AG08396 (cell line): ENCODE data around the gene COX15.
"Not testable (repeated sequence)": the region's sequence is repeated elsewhere in the genome, so short reads cannot be mapped to it uniquely, and the experiment has no call there.

Experiments used
- DNase-seq: peaks from one replicate; pipeline ENCODE4 v3.0.0; 2012; ENCODE audit warnings: low spot score, mixed read lengths

COX15 gene

DNA sequence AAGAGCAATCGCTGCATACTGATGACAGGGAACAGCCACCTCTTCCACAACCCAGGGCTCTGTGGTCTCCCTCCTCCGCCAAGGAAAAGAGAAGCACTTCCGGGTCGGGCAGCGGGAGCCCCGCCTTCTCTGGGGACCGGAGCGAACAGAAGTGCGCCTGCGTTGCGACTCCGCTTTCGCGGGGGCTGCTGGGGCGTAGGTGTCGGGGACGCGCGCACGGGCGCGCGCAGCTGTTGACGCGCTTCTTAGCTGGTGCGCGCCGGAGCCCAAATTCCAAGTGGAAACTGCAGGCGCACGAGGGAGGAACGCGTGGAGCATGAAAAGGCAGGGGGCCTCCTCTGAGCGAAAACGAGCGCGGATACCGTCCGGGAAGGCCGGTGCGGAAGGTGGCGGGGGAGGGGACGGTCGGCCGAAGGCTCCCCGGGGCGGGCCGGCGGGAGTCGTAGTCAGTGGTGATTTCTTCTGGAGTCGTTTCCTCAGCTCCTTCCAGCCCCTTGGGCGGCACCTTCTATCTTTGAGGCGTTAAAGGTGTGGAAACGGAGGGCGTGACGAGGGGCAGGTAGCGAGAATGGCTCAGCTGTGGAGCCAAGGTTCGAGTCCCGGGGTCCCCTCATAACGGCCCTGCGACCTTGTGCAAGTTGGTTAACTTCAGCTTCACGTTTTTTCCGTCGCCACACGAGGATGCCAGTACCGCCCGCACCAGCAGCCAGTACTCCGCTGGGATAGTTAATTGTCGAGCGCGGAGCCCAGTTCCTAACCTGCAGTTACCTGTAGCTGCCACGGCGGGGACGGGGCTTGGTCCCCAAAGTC, at the start of gene COX15, which contains the start of gene CUTC:
COX15 (minus strand) TSS at position 95 of the 810 bp plus-strand sequence; CDS start at position 17, 78 bp downstream.
CUTC (plus strand) TSS at position 202 of the 810 bp plus-strand sequence; CDS start at position 317, 115 bp downstream.
- DNase-seq: peak; percentile 96

DNA sequence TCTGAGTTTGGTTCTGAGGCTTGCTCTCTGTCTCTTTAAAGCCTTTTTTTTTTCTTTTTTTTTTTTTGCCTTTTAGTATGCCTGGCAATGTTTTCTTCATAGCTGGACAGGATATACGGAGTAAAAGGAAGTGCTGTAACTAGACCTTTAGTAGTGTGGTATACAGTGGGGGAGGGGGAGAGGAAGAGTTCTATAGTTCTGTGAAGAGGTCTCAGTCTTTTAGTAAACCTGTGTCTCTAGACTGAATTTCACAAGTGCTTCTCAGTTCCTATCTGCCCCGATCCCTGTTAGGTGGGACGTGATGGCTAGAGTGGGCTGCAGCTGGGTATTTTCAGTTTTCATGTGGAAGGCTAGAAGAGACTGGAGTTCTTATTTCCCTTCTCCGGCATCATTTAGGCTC, 47.4 kb upstream of the COX15 start:
- DNase-seq: no peak

DNA sequence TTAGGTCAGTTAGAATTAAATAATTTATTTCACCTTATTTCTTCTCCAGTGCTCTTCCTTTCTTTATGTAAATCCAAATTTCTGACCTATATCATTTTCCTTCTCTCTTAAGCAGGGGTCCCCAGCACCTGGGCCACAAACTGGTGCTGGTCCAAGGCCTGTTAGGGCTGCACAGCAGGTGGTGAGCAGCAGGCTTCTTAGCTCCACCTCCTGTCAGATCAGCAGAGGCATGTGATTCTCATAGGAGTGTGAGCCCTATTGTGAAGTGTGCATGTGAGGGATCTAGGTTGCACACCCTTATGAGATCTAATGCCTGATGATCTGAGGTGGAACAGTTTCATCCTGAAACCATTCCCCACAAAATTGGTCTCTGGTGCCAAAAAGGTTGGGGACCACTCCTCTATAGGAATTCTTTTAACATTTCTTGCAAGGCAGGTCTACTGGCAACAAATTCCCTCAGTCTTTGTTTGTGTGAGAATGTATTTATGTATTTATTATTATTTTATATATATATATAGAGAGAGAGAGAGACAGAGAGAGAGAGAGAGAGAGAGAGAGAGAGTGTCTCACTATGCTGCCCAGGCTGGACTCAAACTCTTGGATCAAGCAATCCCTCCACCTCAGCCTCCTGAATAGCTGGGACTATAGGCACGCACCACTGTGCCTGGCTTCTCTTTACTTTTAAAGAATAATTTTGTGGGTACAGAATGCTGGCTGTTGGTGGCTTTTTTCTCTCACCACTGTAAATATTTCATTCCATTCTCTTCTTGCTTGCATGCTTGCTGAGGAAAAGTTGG, 46.2 kb upstream of the COX15 start:
- no peak for DNase-seq

DNA sequence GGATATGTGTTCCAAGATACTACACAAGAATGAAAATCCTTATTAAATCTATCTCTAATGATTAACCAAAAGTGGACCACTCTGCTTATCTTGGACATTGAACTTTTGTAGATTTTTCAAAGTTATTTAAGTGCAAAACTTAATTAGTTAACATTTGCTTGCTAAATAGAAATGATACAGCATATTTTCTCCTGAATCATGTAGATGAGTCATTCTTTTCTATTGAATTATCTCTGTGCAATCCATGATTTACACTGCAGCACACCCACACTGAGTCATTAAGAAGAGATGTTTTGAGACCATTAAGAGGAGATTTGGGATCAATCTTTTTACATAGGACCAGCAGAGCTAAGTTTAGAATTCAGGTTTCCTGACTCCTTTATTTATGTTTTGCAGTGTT, 43.9 kb upstream of the COX15 start:
- DNase-seq: peak; percentile 56

DNA sequence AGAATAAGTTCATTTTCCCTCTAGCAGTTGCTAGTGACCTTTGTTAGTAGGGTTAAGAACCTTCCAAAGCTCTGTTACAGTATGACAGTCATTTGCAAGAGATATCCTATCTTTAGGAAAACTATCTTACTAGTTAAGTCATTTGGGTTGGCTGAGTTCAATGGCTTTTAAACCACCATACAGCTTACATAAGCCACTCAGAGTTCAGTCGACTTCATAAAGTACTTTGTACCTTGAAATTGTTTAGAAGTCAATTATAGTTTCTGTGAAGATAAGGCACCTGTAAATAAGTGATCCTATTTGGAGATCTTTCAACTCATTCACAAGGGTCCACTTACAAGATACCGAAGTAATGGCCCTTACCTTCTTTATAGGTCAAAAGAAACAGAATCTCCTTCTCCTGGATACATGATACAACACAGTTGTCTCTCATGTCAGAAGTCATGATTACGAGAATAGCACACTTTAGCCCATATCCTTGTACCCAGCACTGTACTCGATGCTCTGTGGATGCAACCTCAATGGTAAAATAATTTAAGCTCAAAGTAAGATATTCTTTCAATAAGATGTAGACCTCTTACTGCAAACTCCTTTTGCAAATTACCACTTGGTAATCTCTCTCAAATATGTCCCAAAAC, 38.6 kb upstream of the COX15 start:
- DNase-seq: no peak

DNA sequence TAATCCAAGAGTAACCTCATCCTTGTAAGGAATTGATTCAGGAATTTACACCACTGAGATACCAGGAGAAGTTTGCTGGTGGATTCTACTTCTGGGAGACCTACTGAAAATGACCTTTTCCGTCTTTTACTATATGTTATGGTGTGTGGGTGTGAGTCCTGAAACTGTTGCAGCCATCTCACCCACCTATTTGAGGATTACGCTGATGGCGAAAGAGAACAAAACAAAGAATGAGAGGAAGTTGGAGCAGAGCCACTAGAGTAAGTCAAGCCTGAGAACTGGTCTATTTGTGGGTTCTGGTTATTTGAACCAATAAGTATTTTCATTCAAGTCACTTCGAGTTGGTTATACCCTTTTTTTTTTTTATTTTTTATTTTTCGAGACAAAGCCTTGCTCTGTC, 37.8 kb upstream of the COX15 start:
- DNase-seq: no peak

DNA sequence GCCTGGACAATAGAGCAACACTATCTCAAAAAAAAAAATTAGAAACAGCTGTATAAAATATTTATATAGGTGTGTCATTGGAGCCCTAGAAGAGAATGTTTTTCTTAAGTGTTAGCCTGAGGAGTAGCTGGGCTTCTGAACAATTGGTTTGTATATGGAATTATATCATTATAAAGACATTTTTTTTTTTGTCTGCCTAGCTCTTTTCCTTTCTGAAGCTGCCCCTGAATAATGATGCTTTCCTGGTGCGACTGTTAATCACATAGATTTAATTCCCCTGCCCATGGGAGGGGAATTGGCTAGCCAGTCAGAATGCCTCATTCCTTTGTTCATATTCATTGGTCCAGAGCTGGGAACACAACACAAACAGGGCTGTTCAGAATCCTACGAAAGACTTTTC, 36.6 kb upstream of the COX15 start:
- DNase-seq: no peak

DNA sequence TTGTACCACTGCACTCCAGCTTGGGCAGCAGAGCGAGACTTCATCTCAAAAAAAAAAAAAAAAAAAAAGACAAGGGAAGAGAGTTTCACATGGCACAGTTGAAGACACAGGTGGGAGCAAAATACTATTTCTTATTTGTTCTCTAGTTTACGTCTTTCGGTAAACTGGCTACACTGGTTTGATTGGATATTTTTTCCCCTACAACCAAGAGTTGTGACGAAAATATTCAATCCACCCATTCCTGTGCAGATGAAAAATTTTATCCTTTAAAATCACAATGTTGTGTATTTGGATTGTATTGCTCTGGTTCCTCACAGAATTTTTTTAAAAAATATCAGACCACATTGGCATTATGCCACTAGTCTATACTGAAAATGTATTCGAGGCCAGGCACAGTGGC, 36.0 kb upstream of the COX15 start:
- DNase-seq: no peak

DNA sequence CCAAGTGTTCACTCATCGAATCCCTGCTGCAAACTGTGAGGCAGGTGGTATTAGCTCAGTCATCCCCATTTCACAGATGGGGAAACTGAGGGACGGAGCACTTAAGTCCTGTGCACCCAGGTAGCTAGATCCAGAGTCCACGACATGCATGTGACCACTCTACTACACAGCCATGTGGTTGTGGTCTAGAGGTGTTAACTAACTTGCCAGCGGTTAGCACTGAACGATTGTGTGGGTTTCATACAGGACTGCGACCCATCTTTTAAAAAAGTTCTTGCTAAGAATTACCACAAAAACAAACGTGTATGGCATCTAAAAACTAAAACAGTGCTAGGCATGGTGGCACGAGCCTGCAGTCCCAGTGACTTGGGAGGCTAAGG, 34.4 kb upstream of the COX15 start:
- no peak for DNase-seq

DNA sequence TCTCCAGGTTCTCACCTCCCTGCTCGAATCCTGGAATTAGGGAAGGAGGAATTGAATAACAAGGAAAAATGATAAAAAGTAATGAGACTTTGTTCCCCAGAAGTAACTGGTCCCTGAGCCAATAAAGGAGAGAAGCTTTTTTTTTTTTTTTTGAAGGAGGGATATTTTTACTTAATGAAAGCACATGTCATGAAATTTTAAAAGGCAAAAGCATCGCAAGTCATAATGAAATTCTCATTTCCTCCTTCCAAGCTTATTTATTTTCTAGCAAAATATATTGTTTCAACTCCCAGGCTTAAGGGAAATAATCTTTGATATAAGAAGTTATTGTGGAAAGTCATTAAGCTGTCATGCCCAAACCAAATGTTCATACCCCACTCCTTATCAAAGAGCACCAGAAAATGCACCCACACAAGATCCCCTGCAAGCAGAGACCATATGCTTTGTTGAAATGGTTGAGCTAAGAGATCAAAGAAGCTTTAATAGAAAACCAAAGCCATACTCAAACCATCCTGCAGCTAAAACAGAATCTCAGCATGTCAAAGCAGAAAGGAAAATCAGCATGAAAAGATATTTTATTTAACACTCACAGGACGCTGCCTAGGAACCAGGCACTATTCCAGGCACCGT, 33.9 kb upstream of the COX15 start:
- no peak for DNase-seq

DNA sequence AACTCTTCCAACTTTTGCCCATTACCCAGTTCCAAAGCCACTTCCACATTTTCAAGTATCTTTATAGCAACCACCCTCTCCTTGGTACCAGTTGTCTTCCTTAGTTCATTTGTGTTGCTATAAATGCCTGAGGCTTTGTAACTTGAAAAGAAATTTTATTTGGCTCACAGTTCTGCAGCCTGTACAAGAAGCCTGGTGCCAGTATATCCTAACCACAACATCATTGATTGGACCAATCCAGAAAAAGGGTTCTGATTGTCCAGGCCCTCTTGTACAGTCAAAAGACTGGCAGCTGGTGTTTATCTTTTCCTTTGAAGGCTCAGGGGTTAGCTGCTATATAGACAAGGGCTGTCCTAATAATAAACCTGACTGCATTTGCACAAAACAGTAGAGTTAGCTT, 29.4 kb upstream of the COX15 start:
- DNase-seq: no peak

DNA sequence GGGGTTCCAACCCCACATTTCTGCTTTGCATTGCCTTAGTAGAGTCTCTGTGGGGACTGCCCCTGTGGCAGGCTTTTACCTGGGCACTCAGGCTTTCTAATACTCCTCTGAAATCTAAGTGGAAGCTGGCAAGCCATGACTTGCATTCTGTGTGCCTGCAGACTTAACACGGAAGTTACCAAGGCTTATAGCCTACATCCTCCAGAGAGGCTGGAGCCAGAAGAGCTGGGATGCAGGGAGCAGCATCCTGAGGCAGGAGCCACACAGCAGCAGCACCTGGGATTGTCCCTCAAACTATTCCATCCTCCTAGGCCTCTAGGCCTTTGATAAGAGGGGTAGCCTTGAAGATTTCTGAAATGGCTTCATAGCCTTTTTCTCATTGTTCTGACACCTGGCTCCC, 28.4 kb upstream of the COX15 start:
- DNase-seq: no peak

DNA sequence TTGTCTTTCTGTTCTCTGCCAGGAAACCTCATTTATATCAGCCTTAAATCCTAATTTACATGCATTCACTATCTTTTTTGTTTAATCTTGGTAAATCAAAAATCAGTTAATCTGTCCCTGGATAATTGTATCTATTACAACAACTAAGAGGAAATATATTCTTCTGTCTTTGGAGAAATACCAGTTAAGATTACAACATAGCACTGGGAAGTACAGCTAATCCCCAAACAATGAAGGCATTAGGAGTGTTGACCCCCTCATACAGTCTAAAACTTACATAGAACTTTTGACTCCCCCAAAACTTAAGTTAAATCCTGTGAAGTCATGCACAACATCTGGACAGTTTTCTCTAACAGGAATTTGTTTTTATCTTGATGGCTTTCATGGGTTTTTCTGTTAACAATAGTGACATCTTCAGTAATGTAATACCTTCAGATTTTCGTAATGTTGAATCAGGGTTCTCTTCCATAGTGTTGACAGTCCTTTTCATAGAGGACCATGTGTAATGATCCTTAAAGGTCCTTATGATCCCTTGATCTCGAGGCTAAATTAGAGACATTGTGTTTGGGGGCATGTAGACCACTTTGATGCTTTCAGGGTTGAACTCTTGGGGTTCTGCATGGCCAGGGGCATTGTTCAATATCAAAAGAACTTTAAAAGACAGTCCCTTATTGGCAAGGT, 26.4 kb upstream of the COX15 start:
- no peak for DNase-seq

DNA sequence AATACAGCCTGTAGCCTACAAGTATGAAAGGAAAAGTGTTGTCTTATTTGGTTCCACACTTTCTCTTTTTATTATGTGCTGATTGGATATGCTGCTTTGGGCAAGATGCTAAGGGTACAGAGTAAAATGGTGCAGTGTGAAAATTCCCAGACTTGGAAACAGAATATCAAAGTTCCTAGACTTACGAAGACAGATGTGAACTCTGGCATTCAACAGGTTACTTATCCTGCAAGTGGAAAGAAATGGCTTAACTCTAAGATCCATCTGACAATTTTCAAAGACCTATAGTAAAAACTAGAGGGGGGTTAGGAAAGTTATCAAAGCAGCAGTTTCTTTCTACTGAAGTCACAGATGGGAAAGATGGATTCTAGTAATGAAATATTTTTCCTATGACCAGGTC, 24.2 kb upstream of the COX15 start:
- no peak for DNase-seq

DNA sequence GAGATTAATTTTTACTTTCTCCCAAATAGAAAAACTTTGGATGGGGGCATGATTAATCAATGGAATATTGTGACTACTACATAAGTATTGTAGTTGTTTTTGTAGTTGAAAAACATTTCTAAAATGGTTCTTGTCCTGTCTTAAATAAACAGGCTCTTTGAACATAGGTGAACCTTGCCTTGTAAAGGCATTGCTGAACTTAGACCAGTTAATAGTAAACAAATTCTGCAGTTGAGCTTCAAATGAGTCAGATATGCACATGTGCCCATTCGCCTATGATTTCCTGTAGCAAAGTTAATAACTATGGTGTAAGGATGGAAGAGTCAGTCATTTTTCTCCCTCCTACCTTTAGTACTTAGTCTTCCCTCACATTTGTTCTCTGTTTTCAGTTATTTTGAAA, 22.7 kb upstream of the COX15 start:
- no peak for DNase-seq

DNA sequence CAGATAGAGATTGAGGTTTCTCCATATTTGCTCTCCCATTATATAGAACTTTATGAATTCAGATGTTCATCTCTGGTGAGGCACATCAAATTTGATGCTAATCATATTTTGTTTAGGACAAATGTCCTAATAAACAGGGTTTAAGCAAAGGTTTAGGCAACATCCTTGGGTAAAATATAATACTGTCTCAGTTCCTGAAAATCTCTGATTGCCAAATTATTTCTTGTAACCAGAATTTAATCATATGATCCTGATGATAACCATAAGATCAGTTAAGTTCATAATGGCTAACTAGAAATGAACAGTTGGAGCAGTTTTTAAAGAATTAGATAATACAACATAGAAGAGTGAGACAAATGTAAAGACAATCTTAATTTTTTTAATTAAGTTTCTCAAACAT, 18.7 kb upstream of the COX15 start:
- no peak for DNase-seq

DNA sequence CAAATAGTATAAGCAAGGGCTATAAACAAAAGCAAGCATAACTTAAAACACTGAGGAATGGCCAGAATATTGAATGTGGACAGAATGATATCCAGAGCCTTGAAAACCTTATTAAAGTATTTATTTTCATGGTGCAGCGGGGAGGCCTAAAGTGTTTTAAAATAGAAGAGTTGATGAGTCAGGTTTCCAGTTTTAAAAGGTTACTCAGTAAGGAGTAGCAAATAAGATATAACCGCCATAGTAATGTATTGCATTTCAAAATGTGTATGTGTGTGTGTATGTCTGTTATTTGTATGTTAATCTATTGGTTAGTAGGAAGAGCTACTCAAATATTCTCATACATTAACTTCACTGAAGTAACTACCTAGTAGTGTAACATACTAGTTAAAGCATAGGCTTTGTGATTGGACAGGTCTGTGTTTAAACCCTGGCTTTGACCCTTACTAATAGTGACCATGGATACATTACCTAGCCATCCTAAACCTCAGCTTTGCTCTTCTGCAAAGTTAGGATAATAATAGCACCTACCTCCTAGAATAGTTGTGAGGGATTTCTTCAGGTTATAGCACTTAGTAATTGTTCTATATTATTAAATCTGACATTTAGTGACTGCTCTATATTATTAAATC, 17.0 kb upstream of the COX15 start:
- DNase-seq: no peak

DNA sequence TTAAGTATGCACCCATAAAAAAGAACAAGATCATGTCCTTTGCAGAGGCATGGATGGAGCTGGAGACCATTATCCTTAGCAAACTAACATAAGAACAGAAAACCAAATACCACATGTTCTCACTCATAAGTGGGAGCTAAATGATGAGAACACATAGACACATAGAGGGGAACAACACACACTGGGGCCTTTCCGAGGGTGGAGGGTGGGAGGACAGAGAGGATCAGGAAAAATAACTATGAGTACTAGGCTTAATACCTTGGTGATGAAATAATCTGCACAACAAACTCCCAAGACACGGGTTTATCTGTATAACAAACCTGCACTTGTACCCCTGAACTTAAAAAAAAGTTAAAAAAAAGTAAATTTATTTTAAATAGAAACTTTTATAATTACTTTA, 14.2 kb upstream of the COX15 start:
- DNase-seq: not testable (repeated sequence)

DNA sequence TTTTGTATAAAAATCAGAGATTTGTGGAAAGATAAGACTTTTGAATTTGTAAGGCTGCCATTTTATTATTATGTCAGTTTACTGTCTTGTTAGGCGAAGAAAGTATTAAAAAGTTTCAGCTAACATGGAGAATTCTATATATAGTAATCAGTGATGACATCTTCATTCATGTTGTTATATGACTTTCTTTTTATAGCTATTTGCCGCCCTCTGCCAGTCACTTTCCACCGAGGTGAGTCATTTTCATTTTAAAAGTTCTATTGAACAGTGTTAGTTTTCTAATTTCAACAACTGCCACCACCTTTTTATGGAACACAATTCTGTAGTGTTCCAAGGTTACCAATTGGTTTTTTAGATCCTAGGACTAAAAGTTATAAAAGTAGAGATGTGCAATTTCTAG, 11.9 kb upstream of the COX15 start:
- no peak for DNase-seq

DNA sequence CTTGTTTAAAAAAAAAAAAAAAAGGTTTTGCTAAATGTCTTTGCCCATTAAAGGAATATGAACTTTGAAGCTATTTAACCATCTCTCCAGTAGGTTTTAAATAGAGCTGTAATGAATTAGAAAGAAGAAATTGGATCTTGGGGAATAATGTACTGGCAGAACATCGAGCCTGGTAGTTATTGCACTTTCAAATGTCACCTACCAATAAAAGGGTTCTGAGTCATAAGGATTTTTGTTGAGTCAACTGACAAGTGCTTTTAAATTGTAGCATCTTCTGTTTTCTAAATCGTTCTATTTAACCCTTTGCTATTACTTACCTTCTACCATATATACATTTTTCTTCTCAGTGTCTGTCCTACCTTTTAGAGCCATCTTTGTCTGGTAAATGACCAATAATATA, 10.8 kb upstream of the COX15 start:
- DNase-seq: no peak

DNA sequence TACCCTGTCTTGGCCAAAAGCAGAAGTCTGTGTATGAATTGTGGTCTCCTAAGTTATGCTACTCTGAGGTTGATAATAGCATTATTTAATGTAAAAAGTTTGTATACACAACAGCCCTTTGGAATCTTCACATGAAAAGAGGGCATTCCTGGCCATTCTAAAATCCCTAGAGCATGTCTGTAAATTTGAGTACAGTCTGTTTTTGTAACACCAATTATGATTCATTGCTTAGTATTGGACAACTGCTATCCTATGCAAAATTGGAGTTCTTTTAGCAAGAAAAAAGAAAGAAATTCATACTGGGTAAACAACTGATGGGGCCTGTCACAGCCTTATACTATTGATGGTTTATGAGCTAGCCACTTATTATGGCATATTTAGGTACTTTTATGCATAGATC, 10.3 kb upstream of the COX15 start:
- DNase-seq: no peak
